NCI-H82 treated with DMSO at 0.1 percent for 48 hours (cell line): Measurements from ENCODE around the gene MAPKAP1.

Experiments
- DNase-seq: peaks from one replicate; lab custom pipeline; 2025; ENCODE audit not compliant: unreplicated experiment; lab: John Stamatoyannopoulos, UW

The MAPKAP1 gene

DNA sequence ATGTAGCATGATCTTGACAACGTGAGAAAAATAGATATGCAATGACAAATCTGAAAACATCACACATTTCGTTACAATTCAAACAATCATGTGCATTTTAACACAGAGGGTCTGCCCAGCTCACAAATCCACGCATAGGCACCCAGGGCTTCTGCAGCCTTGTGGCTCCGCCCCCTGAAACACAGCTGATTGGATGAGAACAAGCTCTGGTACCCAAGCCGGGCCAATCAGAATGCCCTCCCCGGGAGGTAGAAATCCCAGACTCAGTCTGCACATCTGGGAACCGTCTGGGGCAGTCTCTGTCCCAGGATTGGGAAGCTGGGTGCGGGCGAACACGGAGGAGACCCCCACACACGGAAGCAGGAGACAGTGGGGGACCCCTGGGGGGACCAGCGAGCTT is 307.8 kb downstream of the MAPKAP1 start:
- no peak for DNase-seq

DNA sequence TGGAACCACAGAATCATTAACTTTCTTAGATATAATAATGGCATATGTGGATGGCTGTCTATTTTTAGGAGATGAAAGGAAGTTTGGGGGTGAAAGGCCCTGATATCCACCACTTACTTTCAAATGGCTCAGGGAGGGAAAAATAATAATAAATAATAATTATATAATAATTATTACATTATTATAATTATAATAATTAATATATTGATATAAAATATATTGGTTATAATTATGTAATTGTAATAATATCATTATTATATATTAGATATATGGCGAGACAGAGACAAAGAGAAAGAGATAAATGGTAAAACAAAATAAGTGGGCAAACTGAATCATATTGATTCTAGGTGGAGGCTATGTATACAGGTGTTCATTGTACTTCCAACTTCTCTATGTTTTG is 308.8 kb downstream of the MAPKAP1 start:
- DNase-seq, result no peak

DNA sequence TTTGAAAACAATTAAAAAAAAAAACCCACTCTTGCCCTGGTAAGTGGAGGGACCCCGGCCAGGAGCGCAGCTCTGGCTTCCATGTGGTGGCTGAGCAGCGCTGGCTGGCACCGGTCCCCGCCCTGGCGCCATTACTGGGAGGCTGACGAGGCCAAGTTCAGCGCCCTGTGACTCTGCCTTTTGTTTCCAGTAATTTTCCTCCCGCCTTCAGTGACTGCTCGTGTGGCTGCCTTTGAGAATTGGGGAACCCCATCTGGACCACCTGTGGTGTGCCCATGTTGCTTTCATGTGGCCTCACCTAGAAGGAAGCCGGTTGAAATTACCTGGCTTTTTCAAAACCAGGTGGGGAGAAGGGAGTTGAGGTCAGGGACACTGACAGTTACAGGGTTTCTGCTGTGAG is 309.3 kb downstream of the MAPKAP1 start:
- no peak for DNase-seq

DNA sequence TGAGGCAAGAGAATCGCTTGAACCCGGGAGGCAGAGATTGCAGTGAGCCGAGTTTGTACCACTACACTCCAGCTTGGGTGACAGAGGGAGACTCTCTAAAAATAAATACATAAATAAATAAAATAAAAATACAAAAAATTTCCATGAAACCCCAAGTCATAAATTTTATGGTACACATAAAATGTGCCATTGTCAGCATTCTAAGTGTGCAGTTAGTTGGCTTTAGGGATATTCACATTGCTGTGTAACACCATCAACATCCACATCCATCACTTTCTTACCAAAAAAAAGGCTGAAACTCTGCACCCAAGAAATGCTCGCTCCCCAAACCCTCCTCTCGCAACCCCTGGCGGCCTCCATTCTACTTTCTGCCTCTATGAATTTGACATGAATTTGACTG is 310.2 kb downstream of the MAPKAP1 start:
- no peak for DNase-seq

DNA sequence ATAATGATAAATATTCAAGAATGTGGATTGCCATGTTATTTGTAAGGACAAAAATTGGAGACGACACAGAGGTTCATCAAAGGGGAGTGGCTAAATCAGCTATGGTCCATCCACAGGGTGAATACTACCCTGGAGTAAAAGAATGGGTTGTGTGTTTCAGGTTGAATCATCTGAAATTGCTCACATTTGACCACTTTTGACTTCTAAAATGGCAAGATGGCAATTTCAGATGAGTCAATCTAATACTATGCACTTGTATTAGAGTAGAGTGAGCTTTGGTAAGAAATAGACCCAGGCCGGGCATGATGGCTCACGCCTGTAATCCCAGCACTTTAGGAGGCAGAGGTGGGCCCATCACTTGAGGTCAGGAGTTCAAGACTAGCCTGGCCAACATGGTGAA is 313.6 kb downstream of the MAPKAP1 start:
- DNase-seq, result no peak

DNA sequence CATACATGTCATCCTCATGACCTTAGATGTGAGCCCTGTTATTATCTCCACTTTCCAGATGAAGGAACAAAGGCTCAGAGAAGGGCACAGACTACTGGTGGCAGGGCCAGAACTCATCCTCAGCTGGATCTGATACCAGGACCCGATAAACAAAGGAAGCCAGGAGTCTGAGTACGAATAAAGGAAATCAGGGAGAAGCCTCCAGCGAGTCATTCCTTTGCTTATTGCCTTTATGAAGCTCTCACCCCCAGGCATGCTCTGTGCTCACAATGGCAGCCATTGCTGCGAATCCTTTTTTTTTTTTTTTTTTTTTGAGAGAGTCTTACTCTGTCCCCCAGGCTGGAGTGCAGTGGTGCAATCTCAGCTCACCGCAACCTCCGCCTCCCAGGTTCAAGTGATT is 315.3 kb downstream of the MAPKAP1 start:
- DNase-seq, result no peak

DNA sequence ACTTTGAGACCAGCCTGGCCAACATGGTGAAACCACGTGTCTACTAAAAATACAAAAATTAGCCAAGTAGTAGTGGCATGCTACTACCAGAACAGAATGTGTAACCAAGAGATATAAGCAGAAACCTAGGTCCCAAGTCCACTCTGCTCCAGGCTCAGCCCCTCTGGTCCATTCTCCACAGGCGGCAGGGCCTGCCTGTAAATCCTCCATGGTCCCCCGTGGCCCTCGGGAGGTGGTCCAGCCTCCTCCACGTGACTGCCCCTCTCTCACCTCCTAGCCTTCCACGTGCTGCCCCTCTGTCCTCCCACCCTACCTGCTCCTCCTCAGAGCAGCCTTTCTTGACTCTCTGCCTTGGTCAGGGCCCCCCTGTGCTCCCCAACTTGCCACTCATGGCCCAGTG is 318.0 kb downstream of the MAPKAP1 start:
- no peak for DNase-seq

DNA sequence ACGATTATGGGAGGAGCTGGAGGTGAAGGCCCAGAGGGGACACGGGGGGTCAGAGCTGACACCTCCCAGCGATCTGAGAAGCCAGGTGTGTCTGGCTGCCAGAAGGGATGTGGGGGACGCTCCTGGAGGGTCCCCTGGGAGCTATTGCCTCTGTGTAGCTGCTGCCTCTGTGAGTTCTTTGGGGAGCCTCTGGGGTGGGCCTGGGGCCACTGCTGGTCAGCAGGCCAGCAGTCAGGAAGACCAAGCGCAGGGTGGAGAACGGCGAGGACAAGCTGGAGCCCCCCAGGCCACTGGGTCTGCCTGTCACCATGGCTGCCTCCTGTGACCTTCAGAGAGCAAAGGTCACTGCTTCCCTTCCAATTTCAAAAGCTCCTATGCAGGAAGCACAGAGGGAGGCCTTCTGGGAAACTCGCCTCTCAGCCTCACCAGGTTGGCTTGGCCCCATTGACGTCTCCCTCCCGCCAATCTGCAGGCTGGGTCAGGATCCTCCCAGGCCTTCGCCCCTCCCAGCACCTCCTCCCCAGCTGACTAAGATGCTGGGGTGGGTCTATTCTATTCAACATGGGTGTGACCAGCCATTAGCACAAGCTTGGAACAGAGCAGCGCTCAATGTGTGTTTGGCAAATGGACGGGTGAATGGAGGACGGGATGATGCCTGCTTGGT is 319.0 kb downstream of the MAPKAP1 start:
- DNase-seq, result no peak
